Daoy (cell line): Measurements from ENCODE around the gene APOBEC3A. TPM values are rescaled to one million over a fixed set of nuclear protein-coding genes. Genes with fewer than 3 reads are reported as not detected.
"Not testable (repeated sequence)": the region's sequence is repeated elsewhere in the genome, so short reads cannot be mapped to it uniquely, and the experiment has no call there.

Experiments
- DNase-seq: peaks from one replicate; pipeline ENCODE4 v3.0.0-alpha.2; 2015; ENCODE audit warnings: low read depth
- total RNA-seq: library from RNA; depleted of rRNA; stranded (reverse); fragments of >200 nt; shearing (Covaris generic); gene quantifications from 2 replicates; pipeline ENCODE4 v1.2.3, GENCODE V29; 2014

Gene APOBEC3A
- total RNA-seq, 1 experiment from 2014 or later: not detected

DNA sequence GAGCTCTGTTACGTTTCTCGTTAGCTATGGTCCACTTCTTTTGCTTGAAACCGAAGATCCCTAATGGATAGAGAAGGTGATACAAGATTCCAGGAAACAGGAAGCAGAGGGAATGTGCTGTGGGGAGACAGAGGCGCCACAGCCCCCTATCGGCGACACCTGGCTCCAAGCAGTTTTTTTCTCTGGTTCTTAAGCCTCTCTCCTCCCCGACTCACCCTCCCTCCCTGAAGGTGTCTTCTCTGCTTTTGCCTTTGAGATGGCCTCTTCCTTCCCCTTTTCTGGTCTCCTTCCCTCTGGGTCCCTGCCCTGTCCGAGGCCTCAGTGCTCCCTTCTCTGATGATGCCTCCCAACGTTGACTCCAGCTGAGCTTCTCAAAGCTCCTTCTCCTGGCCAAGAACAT, 14.2 kb upstream of the APOBEC3A start:
- DNase-seq: no peak

DNA sequence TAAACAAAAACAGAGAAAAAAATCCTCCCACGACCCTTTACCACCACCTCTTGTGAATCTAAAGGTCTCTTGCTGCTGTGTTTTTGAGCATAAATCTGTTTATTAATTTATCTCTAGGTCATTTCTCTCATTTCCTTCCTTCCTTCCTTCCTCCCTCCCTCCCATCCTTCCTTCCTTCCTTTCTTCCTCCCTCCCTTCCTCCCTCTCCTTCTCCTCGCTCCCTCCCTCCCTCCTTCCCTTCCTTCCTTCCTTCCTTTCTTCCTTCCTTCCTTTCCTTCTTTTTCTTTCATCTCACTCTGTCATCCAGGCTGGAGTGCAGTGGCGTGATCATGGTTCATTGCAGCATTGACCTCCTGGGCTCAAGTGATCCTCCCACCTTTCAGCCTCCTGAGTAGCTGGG, 13.5 kb upstream of the APOBEC3A start:
- DNase-seq: no peak

- no peak for DNase-seq
These were observed 12.8 kb upstream of the APOBEC3A start for GRCh38 chr22:38944653-38945052.

GRCh38 chr22:38945706-38946338, 11.6 kb upstream of the APOBEC3A start:
- not testable (repeated sequence) for DNase-seq

DNA sequence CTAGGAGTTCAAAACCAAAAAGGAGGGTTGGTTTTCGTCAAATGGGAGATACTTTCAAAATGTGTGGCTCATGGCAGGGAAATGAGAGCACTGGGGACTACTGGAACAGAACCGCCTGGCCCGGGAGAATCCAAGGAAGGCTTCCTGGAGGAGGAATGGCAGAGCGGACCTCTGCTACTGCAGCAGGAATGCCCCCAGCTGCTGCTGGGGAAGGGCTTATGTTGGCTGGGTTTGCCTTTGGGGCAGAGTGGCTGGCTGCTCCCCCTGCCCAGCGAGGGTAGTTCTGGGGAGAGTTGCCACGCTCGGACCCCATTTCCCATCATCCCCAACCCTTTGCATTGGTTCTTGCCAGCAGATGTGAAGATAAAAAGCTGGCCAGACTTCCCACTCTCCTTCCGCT, 10.6 kb upstream of the APOBEC3A start:
- no peak for DNase-seq

- no peak for DNase-seq
These were observed 9.9 kb upstream of the APOBEC3A start for GRCh38 chr22:38947321-38948140.

DNA sequence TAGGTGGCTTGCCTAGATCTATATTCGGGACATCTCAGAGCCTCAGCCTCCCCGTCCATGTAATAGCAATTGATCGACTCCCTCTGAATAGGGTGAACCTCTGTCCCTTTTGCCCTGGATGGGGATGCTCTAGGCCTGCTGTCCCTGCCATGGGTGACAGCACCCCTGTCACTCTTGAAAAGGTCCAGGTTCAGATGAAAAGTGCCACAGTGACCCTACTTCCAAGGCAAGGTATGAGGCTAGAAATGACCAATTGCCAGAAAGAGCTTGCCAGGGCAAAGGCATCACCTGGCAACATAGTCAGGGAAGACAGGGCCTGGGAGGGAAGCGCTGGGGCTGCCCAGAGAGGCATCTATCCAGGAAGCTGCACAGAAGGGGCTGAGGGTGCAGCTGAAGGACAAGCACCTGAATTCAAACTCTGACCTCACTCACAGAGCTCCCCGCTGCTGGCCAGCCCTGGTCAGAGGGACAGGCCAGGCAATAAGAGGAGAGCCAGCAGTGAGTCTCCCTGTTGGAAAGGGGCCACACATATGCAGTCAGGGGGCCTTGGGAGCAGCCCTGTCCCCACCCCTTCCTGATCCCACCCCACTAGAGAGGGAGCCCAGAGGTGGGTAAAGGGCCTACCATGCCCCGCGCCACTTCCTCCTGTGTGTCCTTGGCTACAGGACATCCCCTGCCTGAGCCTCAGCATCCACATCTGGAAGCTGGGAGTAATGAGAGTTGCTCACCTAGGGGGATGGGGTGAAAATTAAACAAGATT, 9.0 kb upstream of the APOBEC3A start:
- no peak for DNase-seq

- no peak for DNase-seq
These were observed 7.5 kb upstream of the APOBEC3A start for GRCh38 chr22:38949889-38950405.

DNA sequence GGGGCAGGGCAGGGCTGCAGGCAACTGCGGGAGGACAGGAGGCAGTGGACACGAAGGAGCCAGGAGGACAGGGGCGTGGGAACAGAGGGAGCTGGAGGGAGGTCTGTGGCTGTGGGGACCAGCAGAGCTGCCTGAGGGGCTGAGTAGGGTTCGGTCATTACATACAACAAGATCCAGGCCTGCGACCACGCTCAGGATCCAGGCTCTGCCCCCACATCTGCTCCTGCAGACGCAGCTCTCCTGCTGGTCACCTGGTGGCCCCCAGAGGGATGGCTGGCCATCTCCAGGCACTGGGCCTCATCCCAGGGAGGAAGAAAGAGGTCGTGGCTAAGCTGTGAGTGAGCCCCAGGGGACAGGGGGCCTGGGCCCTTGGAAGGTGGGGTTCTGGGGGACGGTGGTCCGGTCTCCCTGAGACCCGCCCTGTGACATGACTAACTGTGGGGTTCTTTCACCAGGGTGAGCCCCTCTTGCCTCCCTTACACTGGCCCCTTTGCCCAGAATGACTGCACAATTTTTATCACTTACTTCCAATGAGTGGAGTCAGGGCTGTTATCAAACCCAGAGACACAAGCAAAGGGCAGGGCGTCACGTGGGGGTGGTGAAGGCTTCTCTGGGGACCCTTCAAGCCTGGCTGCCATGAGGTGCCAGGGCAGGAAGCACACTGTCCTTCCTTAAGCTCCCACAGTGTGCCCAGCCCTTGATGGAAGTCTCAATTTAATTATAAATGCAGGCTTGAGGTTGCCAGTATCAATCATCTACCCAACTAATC, 6.7 kb upstream of the APOBEC3A start:
- no peak for DNase-seq

DNA sequence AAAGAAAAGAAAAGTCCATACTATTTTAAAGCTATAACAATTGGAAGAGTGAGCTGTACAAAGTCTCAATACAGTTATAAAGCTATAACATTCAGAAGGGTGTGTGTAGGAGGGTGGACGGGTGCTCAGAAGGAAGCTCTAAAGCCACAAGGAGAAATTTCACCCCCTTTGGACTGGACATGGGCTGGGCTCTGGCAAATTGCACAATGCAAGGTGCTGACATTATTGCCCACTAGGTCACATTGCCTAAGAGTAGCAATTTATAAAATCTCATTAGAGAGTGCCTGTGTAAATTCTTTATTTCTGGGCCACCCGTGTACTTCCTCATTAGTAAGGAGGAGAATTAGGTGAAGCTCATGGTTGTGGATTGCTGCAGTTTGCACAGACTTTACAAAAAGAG, 5.7 kb upstream of the APOBEC3A start:
- DNase-seq: no peak

- DNase-seq: no peak
These were observed 5.0 kb upstream of the APOBEC3A start for GRCh38 chr22:38952281-38952993.

DNA sequence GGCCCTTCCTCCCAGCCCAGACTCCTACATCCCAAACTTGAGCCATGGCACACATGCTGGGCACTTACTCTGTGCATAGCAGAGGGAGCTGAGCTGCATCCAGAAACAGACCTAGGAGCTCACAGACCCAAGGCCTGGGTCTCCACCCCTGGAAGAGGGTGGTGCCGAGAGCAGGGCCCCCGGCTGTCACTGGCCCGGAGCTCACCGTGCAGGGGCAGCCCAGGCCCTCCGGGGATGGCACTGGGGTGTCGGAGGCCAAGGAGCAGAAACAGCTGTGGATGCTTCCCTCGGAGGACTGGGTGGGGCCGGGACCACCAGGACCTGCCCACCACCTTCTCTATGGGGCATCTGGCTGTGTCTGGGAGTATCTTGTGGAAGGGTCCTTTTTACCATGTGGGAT, 4.3 kb upstream of the APOBEC3A start:
- no peak for DNase-seq

DNA sequence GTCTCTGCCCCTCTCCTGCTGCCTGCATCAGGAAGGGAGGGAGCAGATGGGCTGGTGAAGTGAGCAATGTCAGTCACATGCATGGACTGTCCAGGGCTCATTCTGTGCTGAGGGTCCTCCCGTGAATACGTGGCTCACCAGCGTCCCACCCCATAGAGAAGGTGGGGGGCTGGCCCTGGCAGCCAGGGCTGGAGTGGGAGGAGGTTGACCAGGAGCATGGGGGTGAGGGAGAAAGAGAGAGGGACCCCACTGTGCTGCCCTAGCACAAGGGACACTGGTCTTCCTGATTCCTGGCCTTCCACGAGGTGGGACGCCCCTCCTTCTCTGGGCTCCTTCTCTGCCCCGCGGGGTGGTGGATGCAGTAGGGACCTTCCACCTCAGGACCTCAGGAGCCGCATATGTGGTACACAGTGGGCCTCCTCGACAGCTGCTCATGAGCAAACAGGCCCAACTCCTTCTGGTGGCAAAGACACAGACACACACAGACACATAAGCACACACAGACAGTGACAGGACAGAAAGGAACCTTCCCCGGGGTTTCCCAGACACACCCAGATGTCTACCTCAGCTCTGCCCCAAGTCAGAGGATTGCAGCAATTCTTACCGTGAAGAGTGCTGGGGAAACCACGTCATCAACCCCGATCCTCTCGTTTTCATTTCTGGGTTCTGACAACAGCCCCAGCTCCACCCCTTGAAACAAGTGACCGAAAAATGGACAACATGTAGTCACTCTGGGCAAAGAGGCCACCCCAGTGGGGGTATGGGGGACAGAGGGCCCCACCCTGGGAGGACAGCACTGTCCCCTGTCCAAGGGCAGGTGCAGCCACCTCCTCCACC, 3.6 kb upstream of the APOBEC3A start:
- no peak for DNase-seq

GRCh38 chr22:38954414-38955043, 2.9 kb upstream of the APOBEC3A start:
- no peak for DNase-seq

DNA sequence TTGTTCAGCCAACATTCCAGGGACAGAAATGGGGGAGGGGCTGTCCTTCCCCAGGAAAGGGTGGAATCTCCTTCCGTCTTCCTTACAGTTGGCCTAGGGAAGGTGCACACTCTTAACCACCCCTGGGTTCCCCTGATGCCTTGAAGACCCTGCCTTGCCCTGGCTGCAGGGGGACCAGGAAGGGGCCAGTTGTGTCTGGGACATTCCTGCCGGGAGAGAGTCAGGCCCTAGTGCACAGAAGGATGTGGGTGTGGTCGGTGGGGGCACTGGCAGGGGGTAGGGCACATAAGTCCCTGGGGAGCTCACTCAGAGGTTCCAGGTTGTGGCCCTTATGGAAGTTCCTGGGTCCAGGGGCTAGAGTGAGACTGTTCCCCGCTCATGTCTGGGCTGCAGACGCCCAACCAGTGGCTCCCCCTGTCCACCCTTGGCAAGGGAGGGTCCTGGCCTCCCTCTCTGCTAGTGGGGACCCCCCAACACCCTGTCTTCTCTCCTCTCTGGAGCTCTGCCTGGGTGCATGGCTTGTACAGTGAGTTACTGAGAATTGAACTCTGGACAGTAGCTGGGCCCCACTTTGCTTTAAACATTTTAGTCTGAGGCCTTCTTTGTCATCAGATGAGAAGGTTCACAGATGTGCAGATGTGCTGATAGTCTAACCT, 2.0 kb upstream of the APOBEC3A start:
- no peak for DNase-seq

DNA sequence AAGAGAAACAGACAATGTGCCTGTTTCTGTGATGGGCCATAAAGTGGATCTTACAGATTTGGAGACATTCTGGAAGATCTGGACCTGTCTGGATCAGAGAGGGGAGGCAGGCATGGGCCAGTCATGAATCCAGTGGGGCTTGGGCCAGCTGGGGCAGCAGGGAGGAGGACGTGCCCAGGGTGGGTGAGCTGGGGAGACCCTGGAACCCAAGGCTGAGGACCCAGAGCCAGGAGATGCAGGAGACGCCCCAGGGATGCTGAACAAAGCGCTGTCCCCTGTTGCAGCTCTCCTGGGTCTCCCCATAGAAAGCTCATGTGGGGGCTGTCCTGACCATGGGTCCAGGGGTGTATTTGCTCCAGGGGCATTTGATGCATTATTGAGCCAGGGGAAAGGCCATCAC, 1.5 kb upstream of the APOBEC3A start:
- DNase-seq: no peak

DNA sequence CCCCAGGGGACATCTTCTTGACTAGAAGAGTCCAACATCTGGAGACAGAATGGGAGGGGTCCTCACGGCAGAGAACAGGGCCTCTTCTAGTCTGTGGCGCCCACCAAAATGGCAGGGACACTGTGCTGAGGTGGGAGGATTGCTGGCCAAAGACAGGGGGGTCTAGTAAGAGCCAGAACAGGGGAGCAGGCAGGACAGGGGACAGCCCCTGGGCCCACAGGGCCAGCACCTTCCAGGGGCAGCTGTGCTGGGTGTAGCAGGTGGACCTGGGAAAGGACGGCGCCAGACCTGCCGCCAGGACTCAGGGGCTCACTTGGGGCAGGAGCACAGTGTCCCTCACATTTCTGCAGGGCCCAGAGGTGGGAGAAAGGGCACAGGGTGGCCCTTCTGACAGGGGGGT, 858 bp upstream of the APOBEC3A start:
- DNase-seq: no peak

GRCh38 chr22:38957808-38958650, 620 bp downstream of the APOBEC3A start:
- no peak for DNase-seq
